NT2/D1 (cell line): ENCODE data around the gene TMX4.

Source experiments
- YY1 ChIP-seq: IDR thresholded peaks from 2 replicates; pipeline ENCODE4 v1.6.1; 2011; ENCODE audit not compliant: insufficient read length, insufficient read depth
- ZNF274 ChIP-seq: IDR thresholded peaks from 2 replicates; pipeline ENCODE4 v1.6.1; 2011; ENCODE audit warnings: mild to moderate bottlenecking, low read depth, low read length

GRCh38 chr20:7937328-7937727 lies 82.2 kb downstream of the TMX4 start:
- TF ChIP-seq ZNF274: no peak
- TF ChIP-seq YY1: no peak
